Forelimb muscle (tissue), 1 donor: Measurements from ENCODE around the gene SGMS1. TPM values are rescaled to one million over a fixed set of nuclear protein-coding genes. Genes with fewer than 3 reads are reported as not detected.
"Not testable (repeated sequence)": the region's sequence is repeated elsewhere in the genome, so short reads cannot be mapped to it uniquely, and the experiment has no call there.

ENCODE experiments used
- DNase-seq: peaks from one replicate; pipeline ENCODE4 v3.0.0-alpha.2; 2013; ENCODE audit warnings: low read depth
- polyA plus RNA-seq: library from polyadenylated mRNA; unstranded; fragments of 120-200 nt; gene quantifications from one replicate; pipeline ENCODE4 v1.2.1, GENCODE V29; 2013; ENCODE audit not compliant: insufficient read length

The SGMS1 gene
- polyA plus RNA-seq, 1 donor = 21.1 TPM

GRCh38 chr10:50379616-50380015 lies 244.1 kb downstream of the SGMS1 start:
- DNase-seq = no peak

GRCh38 chr10:50375745-50376144 lies 248.0 kb downstream of the SGMS1 start:
- DNase-seq = no peak

- DNase-seq = no peak
Measured at GRCh38 chr10:50375051-50375452, 248.7 kb downstream of the SGMS1 start.

GRCh38 chr10:50373821-50374501 lies 249.8 kb downstream of the SGMS1 start:
- DNase-seq = no peak

GRCh38 chr10:50369931-50370330 lies 253.8 kb downstream of the SGMS1 start:
- DNase-seq = no peak

- no peak for DNase-seq
Measured at GRCh38 chr10:50367732-50368131, 256.0 kb downstream of the SGMS1 start.

- not testable (repeated sequence) for DNase-seq
Measured at GRCh38 chr10:50366421-50366820, 257.3 kb downstream of the SGMS1 start.

- DNase-seq = not testable (repeated sequence)
Measured at GRCh38 chr10:50364730-50365129, 259.0 kb downstream of the SGMS1 start.

- DNase-seq = no peak
Measured at GRCh38 chr10:50362547-50363125, 261.1 kb downstream of the SGMS1 start.

GRCh38 chr10:50361946-50362345 lies 261.8 kb downstream of the SGMS1 start:
- DNase-seq = no peak

- peak; percentile 71 for DNase-seq
Measured at GRCh38 chr10:50360077-50360850, 263.5 kb downstream of the SGMS1 start.

- DNase-seq = no peak
Measured at GRCh38 chr10:50358925-50359687, 264.6 kb downstream of the SGMS1 start.

- DNase-seq = no peak
Measured at GRCh38 chr10:50358411-50358810, 265.3 kb downstream of the SGMS1 start.

GRCh38 chr10:50356481-50356832 lies 267.3 kb downstream of the SGMS1 start:
- not testable (repeated sequence) for DNase-seq

GRCh38 chr10:50355693-50356480 lies 267.9 kb downstream of the SGMS1 start:
- not testable (repeated sequence) for DNase-seq

- no peak for DNase-seq
Measured at GRCh38 chr10:50351483-50352146, 272.1 kb downstream of the SGMS1 start.

- DNase-seq = no peak
Measured at GRCh38 chr10:50350366-50350765, 273.4 kb downstream of the SGMS1 start.

- no peak for DNase-seq
Measured at GRCh38 chr10:50349554-50349953, 274.2 kb downstream of the SGMS1 start.

GRCh38 chr10:50347394-50347802 lies 276.4 kb downstream of the SGMS1 start:
- no peak for DNase-seq

- no peak for DNase-seq
Measured at GRCh38 chr10:50346942-50347341, 276.8 kb downstream of the SGMS1 start.

- DNase-seq = no peak
Measured at GRCh38 chr10:50345545-50345944, 278.2 kb downstream of the SGMS1 start.
